Activated T-cell treated with anti-CD3 and anti-CD28 coated beads for 4 hours (primary cell): ENCODE results near the gene FOXN3.

Source experiments
- DNase-seq: peaks from one replicate; pipeline ENCODE4 v3.0.0-alpha.2; 2020

The FOXN3 gene

DNA sequence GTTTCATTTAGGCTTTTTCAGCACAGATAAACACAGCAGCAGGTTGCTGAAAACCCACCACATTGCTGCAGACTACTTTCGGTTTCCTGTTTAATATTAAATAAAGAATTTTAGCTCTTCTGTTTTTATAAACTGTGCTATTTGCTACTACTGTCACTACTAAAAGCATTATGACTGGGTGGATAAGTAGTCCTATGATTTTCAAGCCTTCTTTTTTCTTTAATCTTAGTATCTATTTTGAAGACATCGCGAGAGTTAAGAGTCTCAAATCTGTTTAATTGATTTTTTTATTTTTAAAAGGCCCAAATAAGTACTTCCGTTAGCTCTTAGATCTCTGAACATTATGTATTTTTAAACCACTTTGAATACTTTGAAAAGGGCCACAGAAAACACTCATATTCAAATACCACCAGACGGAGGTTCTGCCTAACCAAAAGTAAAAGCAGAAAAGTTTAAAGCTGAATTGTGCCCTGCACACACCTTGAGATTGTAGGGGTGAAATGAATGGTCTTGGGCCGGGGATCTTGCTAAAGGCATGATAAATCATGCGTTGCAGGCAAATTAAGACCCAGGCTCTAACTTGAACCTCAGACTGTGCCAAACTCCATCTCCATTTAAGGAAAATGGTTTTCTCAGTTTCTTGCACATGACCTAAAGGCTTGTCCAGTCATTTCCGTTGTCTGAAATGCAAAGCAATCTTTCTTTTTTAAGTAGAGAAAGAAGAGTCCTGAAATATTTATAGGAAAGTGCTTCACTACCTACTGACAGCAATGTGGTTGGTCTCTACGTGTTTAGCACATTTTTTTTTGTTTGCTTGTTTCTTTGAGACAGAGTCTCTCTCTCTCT, 13.6 kb upstream of the FOXN3 start:
- DNase-seq: no peak

DNA sequence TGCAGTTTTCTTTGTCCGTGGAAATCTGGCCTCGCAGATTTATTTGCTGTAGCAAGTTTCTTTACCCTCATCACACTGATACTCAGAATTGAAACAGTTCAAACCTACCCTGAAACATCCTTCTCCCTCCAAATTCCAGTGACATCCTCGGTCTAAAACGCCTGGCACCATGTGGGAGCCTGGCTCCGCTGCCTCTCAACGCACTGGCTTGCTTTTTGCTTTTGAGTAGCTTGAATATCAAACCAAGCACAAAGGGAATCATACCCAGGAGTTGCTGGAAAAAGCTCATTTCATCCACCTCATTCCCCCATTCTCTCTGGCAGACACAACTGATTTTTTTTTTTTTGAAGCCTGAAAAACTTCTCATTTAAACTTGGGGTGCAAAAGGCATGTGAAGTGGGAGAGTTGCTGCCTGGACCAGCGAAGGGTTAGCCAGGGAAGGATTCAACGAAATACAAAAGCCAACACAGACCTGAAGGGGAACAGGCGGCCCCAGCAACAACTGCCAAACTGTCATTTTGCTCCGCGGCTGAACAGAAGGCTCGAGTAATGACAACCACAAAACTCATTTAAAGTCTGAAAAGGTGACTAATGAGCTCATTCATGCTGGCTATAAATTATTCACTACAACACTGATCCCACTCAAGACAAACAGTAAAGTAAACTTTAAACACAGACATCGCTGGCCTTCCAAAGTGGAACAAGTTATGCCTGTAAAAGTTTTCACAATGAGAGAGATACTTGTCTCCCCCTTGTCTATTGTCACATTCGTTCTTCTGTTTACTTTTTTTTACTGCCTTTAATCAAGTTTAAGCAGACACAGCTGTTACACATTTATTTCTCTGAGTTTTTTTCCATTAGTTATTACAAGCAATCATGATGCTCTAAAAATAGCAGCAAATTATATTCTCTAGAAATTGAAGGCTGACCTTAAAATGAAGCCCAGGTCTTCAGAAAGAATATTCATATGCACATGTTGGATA, 12.5 kb upstream of the FOXN3 start:
- DNase-seq: no peak

DNA sequence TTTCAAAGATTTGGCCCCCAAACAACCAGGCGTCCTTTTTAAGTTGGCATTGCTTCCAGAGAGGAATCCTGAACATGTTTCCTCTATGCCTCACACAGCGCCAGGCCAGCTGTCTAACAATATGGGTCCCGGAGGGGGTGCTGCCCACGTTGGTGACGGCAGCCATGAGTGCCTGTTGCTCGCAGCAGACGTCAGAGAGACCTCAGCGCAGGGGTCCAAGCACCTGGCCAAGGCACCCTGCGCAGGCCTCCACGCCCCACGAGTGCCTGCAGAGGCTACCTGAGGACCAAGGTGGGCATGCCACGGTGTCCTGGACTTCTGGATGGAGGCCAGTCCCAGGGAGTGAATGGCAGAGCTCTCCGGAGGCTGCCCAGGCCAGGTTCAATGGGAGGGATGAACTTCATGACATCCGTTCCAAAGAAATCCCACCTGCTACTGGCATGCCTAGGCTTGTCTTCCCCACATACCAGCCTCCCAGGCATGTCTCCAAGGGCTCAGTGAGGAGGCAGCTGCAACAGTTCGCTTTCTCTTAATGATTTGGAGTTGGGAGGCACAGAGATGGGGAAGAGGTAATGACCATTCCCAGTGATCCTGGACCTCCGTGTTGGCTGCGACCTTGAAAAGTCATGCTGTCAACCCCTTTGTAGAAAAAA, 11.6 kb upstream of the FOXN3 start:
- DNase-seq: no peak

DNA sequence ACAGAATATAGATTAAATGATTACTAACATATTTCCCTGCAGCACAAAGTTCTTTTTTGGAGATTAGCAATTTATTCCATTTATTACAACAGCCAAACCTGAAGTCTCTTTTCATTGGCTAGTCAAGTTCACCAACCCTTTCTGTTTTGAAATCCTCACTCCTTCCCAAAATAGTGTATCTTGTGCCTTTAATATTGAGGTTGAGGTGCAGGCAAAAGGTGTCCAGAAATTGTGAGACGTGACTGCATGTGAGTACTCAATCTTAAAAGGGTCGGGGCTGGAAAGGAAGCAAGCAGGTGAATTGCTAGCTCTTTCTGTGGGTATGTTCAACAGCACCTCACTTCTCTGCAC, 11.1 kb upstream of the FOXN3 start:
- no peak for DNase-seq

DNA sequence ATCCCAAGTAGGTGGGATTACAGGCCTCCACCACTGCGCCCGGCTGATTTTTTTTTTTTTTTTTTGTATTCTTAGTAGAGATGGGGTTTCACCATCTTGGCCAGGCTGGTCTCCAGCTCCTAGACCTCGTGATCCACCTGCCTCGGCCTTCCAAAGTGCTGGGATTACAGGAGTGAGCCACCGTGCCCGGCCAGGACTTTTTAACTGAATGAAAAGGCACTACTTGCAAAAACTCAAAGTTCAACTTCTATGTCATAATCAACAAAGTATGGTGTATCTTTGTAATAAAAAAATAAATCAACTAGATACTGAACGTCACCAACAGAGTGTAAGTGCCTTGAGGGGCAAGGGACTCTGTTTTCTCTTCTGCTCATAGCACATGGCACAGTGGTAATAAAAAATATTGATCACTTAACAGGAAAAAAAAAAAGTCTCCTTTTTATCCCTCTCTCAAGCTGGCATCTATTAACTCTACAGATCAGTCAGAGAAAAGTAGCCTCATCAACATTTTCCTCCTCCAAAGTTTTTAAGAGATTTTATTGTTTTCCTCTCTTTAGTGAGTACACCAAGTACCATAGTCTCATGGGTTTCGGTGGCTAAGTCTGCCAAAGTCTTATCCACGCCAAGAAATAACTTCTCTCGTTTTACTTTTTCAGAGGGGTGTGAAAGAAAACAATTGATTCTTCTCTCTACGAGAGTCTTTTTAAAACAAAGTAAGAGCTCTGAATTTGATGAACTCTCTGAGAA, 10.6 kb upstream of the FOXN3 start:
- DNase-seq: no peak

DNA sequence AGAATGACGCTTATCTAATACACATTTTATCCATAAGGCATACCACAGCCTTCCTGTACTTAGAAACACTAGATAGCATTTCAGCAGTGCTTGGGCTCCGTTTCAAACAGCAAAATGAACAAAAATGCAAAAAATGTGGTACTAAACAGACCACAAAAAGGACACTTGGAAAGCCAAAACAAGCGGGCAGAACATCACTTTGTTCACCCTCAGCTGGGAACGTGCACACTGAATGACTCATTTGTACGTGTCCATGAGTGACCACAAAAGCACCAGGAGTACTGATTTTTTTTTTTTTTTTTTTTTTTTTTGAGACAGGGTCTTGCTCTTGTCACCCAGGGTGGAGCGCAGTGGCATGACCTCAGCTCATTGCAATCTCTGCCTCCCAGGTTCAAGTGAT, 8.9 kb upstream of the FOXN3 start:
- no peak for DNase-seq

DNA sequence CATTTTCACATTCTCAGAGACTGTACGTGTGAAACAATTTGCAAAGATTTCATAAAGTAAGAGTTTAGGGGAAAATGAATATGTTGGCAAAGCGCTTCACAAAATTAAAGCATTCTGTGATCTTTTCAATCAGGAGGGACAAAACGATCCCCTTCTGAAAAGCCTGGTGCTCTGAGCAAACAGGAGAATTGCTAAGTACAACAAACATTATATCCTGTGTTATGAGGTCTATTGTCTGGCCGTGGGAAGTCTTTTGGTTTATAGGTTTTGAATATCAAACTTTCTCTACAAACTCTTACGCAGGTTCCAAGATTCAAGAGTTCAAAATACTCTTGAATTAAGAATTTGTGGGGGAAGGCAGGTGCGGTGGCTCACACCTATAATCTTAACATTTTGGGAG, 7.2 kb upstream of the FOXN3 start:
- no peak for DNase-seq

DNA sequence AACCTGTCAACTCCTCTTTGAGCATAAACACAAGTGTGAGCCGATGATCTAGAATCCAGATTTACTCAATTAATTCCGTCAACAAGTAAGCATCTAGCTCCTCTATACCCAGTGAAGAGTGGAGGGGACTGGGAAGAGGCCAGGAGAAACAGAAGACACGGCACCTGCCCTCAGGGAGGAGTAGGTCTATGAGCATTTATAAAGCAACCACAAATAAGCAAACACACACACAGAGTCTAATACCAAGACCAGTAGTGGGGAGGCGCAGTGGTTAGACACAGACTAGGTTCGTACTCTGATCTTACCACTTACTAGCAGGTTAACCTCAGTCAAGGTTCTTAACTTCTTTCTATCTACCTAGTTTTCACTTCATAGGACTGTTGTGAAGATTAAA, 5.9 kb upstream of the FOXN3 start:
- DNase-seq: no peak

DNA sequence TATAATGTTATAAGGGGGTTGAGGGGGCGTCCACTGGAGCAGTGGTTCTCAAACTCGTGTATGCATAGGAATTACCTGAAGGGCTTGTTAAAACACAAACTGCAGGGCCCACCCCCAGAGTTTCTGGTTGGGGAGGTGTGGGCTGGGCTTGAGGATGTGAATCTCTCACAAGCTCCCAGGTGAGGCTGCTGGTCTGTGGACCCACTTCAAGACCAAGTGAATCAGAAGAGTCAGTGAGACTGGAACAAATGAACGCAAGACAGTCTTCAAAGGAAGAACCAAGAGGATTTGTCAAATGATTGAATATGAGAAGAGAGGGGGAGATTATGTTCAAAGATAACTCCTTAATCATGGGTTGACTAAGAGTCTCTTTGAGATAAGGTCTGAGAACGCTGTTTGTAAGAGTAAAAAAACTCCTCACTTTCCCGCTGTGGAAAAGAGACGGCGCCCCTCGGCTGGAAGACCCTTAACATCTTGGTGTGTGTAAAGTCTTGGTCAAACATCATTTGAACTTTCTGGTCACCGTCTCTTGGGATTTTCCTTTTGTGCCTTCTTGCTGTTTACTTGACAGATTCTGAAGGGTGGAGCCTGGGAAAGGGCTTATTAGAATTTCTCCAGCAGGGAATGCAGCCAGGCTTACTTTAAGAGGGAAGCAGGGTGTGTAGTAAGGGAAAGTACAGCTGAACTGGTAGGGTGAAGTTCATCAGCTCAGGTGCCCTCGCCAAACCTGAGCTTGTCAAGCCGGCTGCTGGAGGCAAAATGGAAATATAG, 5.3 kb upstream of the FOXN3 start:
- peak; percentile 38 for DNase-seq

DNA sequence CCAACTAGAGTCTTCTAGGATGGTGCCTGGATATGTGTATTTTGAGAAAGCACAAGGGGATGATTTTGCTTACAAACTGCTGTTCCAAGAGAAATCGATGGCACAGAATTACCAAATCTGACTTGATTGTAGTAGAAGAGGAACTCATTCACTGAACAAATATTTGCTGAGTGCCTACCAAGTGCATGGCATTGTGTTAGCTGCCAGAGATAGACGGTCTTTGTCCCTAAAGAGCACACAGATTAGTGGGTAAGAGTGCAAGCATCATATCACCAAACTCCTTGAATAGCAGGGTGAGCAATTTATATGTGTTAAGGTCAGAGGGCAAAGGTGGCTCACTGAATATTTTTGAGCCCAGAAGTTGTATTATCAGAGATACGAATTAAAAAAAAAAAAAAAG, 3.5 kb upstream of the FOXN3 start:
- DNase-seq: no peak

DNA sequence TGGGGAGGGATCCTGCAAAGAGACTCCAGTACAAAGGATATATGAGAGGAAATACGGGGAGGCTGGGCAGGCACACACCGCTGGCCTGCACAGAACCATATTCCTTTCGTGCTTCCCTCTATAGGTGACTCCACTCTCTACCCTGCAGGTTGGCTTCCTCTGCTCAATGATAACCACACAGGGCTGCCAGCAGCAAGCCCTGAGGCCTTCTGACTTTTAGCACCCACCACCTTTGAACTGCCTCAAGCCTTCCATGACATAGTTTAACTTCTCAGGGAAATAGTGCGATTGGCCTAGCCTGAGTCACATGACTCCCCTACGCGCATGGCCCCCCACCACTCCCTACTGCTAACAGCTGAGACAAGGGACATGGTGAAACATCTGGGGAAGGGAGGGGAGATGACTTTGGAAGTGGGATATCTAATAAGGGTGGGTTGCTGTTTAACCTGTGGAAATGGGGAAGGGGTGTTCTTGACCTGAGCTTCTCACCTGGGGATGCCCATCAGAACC, 3.0 kb upstream of the FOXN3 start:
- no peak for DNase-seq

DNA sequence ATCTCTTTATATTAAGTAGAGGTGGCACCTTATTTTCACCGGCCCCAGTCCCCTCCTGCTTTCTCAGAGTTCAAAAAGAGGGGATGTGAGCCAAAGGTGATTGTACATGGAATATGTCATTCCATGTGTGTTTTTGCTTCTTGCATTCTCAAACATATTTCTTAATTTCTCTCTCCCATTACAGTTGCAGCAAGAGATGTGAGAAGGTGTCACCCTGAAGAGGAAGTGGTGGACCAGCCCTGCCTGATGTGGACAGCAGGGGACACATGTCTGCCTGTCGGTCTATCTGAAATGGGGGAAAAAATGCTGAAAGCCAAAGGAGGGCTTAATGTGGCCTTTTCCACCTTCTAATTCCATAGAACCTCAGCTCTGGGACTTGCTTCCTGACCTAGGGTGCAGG, 1.9 kb upstream of the FOXN3 start:
- no peak for DNase-seq

DNA sequence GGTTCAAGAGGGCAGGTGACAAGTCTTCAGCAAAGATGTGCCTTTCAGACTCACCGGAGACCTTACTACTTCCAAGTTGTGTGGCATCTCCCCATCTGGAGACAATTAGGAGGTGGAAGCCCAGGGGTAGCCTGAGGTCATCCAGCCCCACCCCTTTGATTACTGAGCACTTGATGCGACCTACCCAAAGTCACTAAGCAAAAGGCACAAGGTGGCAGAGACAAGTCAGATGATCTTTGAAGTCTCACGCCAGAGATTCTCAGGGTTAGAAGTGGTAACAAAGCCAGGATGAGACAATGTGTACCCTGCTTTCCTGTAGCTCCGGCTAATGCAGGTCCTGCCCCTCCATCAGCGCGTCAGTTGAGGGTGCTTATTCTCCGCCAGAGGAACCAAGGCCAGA, 1.4 kb upstream of the FOXN3 start:
- DNase-seq: no peak

DNA sequence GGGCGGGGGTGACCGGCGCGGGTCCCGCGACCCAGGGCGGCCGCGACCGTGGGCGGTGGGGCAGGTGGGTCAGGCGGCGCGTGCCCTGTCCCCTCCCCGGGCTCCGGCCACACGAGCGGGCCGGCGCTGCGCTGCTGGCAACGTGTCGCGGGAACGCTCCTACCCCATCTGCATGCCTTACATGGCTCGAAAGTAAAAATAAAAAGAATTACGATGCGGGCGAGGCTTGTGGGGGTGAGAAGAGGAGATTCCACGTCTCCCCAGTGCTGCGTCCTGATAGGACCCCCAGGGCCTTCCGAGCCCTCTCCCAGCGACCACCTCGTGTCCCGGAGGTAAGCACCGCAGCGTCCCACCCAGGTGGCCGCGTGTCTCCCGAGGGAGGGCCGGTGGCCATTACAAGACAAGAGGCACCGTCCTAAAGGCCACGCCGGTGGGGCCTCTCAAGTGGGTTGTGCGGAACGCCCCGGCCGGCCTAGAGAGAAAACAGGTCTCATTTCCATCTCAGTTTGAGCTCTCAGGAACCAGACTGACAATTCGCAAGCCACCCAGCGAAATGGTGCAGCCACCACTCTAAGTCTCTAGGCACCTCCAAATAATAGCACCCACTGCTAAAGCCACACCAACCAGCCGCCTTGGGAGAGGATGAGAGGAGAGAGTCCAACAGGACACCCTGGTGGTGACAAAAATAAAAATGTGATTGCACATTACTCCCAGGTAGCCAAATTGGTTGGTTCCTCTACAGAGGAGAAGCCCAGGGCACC, 612 bp upstream of the FOXN3 start:
- DNase-seq: peak; percentile 38

DNA sequence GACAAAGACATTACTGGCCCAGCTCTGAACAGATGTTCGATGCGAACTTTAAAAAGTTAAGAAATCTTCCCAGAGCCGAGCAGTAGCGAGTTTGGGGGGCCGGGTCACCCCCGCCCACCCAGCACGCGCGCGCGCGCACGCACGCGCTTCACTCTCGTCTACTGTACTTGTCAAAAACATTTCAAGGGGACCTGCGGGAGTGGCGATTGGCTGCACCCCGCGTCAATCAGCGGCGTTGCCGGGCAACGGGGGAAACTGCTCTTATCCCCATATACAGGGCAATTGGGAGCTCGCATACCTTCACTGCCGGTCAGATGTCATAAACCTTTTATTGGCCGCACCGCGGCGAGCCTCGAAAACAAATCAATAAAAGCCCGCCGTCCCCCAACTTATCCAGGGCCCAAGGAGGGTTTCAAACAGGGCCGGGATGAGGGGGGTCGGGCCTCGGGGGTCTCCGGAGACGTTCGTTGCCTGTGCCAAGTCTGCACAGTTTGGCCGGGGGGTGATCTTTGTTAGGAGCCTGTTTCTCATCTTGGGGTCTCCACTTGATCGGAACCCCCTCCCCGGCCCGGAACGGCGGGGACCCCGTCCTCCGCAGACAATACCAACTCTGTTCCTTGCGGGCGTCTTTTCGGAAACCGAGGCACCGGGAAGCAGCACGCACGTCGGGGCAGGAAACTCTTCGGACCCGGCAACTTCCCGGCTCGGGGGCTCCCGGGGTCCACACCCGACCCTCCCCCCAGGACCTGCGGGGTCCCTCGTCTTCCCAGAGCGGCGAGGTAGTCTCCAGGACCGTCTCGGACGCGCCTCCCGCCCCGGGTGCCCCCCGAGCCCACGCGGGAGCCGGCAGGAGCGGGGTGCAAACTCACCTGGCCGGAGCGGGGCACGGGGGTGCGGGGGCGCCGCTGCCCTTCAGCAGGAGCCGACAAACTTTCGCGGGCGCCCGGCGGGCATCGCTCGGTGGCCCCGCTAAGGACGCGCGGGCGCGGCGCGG, 734 bp downstream of the FOXN3 start:
- DNase-seq: peak; percentile 100

DNA sequence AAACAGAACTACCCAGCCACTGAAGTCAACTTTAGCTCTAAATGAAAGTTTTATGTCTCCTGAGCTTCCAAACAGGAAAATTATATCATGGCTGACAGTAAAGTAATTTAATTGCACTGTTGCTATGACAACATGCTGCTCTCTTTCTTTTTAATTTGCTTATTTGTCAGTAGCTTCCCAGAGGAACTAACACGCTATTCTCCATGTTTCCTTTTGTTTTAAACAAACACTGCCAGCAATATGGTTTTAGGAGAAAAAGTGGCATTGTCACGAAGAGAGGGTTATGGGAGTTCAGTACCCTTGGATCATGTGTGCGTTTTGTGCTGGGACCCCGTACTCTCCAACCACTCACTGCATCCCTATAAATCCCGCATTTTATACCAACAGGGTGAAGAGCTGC, 1.9 kb downstream of the FOXN3 start:
- DNase-seq: no peak

DNA sequence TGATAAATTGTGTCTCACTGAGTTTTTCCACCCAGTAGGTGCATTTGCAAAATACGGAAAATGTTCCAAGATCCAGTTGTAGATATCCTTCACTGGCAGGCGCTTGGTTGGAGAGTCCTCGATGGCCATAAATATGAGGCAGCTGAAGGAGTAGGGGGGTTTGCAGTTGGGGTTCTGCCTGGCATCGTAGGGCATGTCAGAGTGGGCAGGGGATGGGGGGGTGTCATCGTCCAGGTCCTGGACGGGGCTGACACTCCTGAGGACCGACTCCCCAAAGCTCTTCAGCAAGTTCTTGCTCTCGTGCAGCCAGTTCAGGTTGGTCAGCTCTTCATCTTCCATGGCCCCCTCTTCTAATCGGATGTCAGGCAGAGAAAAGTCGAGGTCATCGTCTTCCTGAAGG, 5.1 kb downstream of the FOXN3 start:
- no peak for DNase-seq

DNA sequence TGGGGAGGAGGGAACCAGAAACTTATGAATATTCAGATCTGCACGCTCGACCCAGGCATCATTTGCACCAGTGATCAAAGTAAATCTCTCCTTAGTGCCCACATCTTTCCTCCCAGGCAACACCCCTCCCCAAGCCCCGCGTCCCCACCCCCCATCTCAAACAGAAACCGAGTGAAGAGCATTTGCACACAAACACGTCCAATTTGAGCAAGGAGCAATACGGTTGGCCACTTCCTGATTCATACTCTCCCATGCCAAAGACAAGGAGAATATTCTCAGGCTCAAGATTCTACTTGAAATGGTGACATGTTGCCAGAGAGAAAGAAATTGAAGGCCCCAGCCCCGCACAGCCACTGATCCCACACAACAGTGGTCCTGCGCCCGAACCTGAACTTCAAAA, 7.1 kb downstream of the FOXN3 start:
- no peak for DNase-seq

DNA sequence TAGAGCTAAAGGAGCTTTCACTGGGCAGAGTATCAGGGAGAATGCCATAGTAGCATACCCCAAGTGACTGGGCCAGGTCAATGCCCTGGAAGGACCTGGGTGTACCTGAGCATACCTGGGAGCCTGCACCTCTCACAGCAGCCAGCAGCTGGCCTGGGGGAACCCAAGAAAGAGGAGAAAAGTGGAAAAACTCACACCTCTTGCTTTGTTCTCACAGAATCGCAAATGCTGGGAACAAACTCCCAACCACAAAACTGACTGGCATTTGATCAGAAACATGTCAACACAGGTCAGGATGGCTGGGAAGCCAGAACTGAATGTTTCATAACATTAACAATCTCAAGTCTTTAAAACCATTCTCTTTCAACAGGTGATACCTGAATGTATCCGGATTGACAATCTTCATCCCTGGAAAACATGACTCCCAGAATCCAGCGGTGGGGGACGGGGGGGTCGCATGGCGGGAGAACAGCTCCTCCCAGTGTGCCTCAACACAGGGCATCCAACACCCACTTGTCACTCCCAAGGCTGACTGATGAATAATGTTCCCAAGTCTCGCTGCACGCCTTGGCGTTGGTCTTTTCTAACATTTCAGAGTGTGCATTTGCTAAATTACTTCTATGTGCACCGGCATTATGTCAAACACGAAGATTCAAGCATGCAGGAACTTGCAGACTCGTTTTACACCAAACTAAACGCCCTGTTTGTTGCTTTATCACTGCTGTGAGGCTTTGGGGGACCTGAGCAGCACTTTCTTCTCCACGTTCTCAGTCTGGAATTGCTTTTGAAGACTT, 7.9 kb downstream of the FOXN3 start:
- no peak for DNase-seq
